Measurements from ENCODE around the gene PPP1R3G.

DNA sequence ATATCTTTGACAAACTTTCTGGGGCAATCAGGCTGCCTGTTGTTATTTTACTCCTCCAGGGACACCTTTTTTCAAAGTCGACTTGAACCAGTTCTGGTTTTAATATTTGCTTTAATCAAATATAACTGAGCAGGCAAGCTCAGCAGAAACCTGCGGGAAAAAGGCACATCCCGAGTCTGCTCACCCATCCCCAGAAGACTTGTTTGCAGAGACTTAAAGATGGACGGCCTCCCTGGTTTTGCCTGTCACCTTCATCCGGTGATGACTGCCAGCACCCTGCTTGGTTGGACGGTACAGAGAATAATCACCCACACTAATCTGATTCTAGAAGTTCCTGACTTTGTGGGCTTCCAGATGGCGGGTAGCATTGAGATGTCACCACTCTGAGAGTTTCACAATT lies 36.8 kb downstream of the PPP1R3G start:
- TF ChIP-seq CEBPB (IDR thresholded peaks at IDR 0.05) (no peak), MAX (IDR thresholded peaks at IDR 0.05) (no peak), EP300 (IDR thresholded peaks at IDR 0.05; ENCODE audit: borderline replicate concordance) (no peak), RAD21 (IDR thresholded peaks at IDR 0.05; ENCODE audit: low read depth) (no peak), TCF12 (IDR thresholded peaks at IDR 0.05; ENCODE audit: low read depth) (no peak), TAF1 (IDR thresholded peaks at IDR 0.05; ENCODE audit: low read depth) (no peak), NFIC (IDR thresholded peaks at IDR 0.05) (no peak), YY1 (IDR thresholded peaks at IDR 0.05; ENCODE audit: low read depth) (no peak), ZBTB7A (IDR thresholded peaks at IDR 0.05; ENCODE audit: low read depth) (no peak), TEAD4 (IDR thresholded peaks at IDR 0.05) (no peak), FOXM1 (IDR thresholded peaks at IDR 0.05; ENCODE audit: borderline replicate concordance, low read depth) (no peak)
